SW480 (cell line): ENCODE results near the gene DAP3.
"Not testable (repeated sequence)": the region's sequence is repeated elsewhere in the genome, so short reads cannot be mapped to it uniquely, and the experiment has no call there.

Experiments
- DNase-seq: peaks from one replicate; pipeline ENCODE4 v3.0.0-alpha.2; 2016; ENCODE audit warnings: low spot score

The DAP3 gene

GRCh38 chr1:155689081-155689607, at the start of gene DAP3:
Gene DAP3 (plus strand): TSS chr1:155689091. CDS start chr1:155709780, 20,689 bp downstream.
- peak; percentile 77 for DNase-seq

- DNase-seq = no peak
Measured at GRCh38 chr1:155640367-155640766, 48.5 kb upstream of the DAP3 start.

GRCh38 chr1:155642559-155643180, 46.2 kb upstream of the DAP3 start:
- not testable (repeated sequence) for DNase-seq

- DNase-seq = no peak
Measured at GRCh38 chr1:155643230-155643629, 45.7 kb upstream of the DAP3 start.

GRCh38 chr1:155645034-155645598, 43.8 kb upstream of the DAP3 start:
- DNase-seq = no peak

- no peak for DNase-seq
Measured at GRCh38 chr1:155645648-155646047, 43.2 kb upstream of the DAP3 start.

GRCh38 chr1:155646307-155646706, 42.6 kb upstream of the DAP3 start:
- no peak for DNase-seq

- DNase-seq = peak; percentile 46
Measured at GRCh38 chr1:155648207-155649147, 40.4 kb upstream of the DAP3 start.

GRCh38 chr1:155649676-155650075, 39.2 kb upstream of the DAP3 start:
- DNase-seq = no peak

GRCh38 chr1:155650231-155650757, 38.6 kb upstream of the DAP3 start:
- DNase-seq = no peak

- DNase-seq = no peak
Measured at GRCh38 chr1:155651861-155652661, 36.8 kb upstream of the DAP3 start.

GRCh38 chr1:155652951-155653350, 35.9 kb upstream of the DAP3 start:
- DNase-seq = no peak

- DNase-seq = no peak
Measured at GRCh38 chr1:155657463-155657862, 31.4 kb upstream of the DAP3 start.

GRCh38 chr1:155661239-155661638, 27.7 kb upstream of the DAP3 start:
- DNase-seq = not testable (repeated sequence)

- DNase-seq = no peak
Measured at GRCh38 chr1:155669233-155670162, 19.4 kb upstream of the DAP3 start.

GRCh38 chr1:155671750-155672149, 17.1 kb upstream of the DAP3 start:
- no peak for DNase-seq

GRCh38 chr1:155673003-155673402, 15.9 kb upstream of the DAP3 start:
- DNase-seq = no peak

GRCh38 chr1:155678027-155678426, 10.9 kb upstream of the DAP3 start:
- DNase-seq = no peak

- not testable (repeated sequence) for DNase-seq
Measured at GRCh38 chr1:155678992-155679391, 9.9 kb upstream of the DAP3 start.

- no peak for DNase-seq
Measured at GRCh38 chr1:155680531-155680930, 8.4 kb upstream of the DAP3 start.
